Spleen (tissue), 7 donors: ENCODE measurements around the gene SLAIN2.

ENCODE experiments used
- POLR2A ChIP-seq, 3 donors: fragments of 450-650 bp; IDR thresholded peaks; one replicate each; pipeline ENCODE4 v1.5.1; 2017; ENCODE audit warnings: antibody characterized with exemption in 3 of 3, mild to moderate bottlenecking in 1 of 3
- TF ChIP-seq, protein P1 (sequence below), 11 experiments: fragments of 200-600 bp in 7 of 11; fragments of 450-650 bp in 4 of 11; sonication (generic) in 4 of 11; IDR thresholded peaks in 8 of 11; conservative IDR thresholded peaks in 3 of 11; 1 replicate in 7 of 11; 2 replicates in 4 of 11; pipeline versions ENCODE4 v1.4.0 to v1.8.0; 2016 to 2021; ENCODE audit warnings: antibody characterized with exemption in 11 of 11, inconsistent platforms in 4 of 11, mild to moderate bottlenecking in 1 of 11
- donor health status: DM: no; HTN: no; CAD: no; lungs with moderate emphysema.
- donor health status: DM: no; HTN: no; CAD: no.
- donor health status: DM: no; HTN: no; CAD: no.

DNA sequence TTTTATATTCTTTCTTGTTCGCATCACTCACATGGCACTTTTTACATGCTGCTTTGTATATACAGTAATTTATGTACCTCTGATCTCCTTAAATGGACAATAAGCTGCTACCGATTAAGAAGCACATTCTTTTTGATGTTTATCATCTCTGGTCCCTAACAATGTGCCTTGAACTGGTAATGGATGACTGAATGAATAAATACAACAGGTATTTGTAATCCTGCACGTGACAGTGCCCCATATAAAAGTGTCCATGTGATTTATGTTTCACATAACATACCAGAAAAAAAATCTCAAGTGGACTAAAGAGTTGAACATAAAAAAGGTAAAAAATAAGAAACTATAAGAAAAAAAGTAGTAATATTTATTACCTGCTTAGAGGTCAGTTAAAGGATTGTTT, 7.7 kb upstream of the SLAIN2 start:
- TF ChIP-seq, protein P1, sequence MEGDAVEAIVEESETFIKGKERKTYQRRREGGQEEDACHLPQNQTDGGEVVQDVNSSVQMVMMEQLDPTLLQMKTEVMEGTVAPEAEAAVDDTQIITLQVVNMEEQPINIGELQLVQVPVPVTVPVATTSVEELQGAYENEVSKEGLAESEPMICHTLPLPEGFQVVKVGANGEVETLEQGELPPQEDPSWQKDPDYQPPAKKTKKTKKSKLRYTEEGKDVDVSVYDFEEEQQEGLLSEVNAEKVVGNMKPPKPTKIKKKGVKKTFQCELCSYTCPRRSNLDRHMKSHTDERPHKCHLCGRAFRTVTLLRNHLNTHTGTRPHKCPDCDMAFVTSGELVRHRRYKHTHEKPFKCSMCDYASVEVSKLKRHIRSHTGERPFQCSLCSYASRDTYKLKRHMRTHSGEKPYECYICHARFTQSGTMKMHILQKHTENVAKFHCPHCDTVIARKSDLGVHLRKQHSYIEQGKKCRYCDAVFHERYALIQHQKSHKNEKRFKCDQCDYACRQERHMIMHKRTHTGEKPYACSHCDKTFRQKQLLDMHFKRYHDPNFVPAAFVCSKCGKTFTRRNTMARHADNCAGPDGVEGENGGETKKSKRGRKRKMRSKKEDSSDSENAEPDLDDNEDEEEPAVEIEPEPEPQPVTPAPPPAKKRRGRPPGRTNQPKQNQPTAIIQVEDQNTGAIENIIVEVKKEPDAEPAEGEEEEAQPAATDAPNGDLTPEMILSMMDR (IDR thresholded peaks at IDR 0.05 in 8 of 11, conservative IDR thresholded peaks at IDR 0.05 in 3 of 11): no peak
- no peak for TF ChIP-seq POLR2A (IDR thresholded peaks at IDR 0.05)
